ENCODE measurements around the gene SORCS1. TPM values are rescaled to one million over a fixed set of nuclear protein-coding genes. Genes with fewer than 3 reads are reported as not detected.

SORCS1 gene
- total and polyA plus RNA-seq, 2 of the 8 experiments (the other 6 are each of a cell fraction or from before 2014, with no cell fraction given): 4.1 to 4.6 TPM

DNA sequence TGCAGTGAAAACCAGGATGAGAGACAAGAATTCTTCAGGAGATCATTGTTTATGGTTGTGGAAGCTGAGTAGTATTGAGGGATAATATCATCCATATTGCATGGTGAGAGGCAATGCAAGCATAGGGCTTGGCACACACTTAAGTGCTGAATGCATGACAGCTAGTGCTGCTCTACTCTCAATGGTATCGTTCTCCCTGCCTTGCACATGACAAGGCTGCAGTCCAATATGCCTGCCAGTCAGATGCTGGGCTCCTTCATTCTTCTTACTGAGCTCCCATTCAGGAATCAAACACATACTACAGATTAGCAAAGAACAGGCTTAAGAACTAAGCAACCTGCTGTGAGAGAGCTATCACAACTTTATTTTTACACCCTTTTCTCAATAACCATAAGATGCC is 72.2 kb downstream of the SORCS1 start (continued):
- TF ChIP-seq POLR2AphosphoS5 (IDR thresholded peaks at IDR 0.05; ENCODE audit: low read depth, low read length): no peak
- TF ChIP-seq, protein P1, sequence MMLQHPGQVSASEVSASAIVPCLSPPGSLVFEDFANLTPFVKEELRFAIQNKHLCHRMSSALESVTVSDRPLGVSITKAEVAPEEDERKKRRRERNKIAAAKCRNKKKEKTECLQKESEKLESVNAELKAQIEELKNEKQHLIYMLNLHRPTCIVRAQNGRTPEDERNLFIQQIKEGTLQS (IDR thresholded peaks at IDR 0.05; ENCODE audit: insufficient read depth, low read depth, low read length): no peak
- TF ChIP-seq, protein P2, sequence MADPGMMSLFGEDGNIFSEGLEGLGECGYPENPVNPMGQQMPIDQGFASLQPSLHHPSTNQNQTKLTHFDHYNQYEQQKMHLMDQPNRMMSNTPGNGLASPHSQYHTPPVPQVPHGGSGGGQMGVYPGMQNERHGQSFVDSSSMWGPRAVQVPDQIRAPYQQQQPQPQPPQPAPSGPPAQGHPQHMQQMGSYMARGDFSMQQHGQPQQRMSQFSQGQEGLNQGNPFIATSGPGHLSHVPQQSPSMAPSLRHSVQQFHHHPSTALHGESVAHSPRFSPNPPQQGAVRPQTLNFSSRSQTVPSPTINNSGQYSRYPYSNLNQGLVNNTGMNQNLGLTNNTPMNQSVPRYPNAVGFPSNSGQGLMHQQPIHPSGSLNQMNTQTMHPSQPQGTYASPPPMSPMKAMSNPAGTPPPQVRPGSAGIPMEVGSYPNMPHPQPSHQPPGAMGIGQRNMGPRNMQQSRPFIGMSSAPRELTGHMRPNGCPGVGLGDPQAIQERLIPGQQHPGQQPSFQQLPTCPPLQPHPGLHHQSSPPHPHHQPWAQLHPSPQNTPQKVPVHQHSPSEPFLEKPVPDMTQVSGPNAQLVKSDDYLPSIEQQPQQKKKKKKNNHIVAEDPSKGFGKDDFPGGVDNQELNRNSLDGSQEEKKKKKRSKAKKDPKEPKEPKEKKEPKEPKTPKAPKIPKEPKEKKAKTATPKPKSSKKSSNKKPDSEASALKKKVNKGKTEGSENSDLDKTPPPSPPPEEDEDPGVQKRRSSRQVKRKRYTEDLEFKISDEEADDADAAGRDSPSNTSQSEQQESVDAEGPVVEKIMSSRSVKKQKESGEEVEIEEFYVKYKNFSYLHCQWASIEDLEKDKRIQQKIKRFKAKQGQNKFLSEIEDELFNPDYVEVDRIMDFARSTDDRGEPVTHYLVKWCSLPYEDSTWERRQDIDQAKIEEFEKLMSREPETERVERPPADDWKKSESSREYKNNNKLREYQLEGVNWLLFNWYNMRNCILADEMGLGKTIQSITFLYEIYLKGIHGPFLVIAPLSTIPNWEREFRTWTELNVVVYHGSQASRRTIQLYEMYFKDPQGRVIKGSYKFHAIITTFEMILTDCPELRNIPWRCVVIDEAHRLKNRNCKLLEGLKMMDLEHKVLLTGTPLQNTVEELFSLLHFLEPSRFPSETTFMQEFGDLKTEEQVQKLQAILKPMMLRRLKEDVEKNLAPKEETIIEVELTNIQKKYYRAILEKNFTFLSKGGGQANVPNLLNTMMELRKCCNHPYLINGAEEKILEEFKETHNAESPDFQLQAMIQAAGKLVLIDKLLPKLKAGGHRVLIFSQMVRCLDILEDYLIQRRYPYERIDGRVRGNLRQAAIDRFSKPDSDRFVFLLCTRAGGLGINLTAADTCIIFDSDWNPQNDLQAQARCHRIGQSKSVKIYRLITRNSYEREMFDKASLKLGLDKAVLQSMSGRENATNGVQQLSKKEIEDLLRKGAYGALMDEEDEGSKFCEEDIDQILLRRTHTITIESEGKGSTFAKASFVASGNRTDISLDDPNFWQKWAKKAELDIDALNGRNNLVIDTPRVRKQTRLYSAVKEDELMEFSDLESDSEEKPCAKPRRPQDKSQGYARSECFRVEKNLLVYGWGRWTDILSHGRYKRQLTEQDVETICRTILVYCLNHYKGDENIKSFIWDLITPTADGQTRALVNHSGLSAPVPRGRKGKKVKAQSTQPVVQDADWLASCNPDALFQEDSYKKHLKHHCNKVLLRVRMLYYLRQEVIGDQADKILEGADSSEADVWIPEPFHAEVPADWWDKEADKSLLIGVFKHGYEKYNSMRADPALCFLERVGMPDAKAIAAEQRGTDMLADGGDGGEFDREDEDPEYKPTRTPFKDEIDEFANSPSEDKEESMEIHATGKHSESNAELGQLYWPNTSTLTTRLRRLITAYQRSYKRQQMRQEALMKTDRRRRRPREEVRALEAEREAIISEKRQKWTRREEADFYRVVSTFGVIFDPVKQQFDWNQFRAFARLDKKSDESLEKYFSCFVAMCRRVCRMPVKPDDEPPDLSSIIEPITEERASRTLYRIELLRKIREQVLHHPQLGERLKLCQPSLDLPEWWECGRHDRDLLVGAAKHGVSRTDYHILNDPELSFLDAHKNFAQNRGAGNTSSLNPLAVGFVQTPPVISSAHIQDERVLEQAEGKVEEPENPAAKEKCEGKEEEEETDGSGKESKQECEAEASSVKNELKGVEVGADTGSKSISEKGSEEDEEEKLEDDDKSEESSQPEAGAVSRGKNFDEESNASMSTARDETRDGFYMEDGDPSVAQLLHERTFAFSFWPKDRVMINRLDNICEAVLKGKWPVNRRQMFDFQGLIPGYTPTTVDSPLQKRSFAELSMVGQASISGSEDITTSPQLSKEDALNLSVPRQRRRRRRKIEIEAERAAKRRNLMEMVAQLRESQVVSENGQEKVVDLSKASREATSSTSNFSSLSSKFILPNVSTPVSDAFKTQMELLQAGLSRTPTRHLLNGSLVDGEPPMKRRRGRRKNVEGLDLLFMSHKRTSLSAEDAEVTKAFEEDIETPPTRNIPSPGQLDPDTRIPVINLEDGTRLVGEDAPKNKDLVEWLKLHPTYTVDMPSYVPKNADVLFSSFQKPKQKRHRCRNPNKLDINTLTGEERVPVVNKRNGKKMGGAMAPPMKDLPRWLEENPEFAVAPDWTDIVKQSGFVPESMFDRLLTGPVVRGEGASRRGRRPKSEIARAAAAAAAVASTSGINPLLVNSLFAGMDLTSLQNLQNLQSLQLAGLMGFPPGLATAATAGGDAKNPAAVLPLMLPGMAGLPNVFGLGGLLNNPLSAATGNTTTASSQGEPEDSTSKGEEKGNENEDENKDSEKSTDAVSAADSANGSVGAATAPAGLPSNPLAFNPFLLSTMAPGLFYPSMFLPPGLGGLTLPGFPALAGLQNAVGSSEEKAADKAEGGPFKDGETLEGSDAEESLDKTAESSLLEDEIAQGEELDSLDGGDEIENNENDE (IDR thresholded peaks at IDR 0.05; ENCODE audit: insufficient replicate concordance, low read length): no peak
- TF ChIP-seq, protein P3, sequence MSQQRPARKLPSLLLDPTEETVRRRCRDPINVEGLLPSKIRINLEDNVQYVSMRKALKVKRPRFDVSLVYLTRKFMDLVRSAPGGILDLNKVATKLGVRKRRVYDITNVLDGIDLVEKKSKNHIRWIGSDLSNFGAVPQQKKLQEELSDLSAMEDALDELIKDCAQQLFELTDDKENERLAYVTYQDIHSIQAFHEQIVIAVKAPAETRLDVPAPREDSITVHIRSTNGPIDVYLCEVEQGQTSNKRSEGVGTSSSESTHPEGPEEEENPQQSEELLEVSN (IDR thresholded peaks at IDR 0.05): no peak
- no peak for TF ChIP-seq CTCF (IDR thresholded peaks at IDR 0.05; ENCODE audit: control extremely low read depth in 1 of 3, insufficient read depth in 1 of 3, low read depth in 1 of 3, low read length in 3 of 3)
- TF ChIP-seq CTBP2 (IDR thresholded peaks at IDR 0.05; ENCODE audit: borderline replicate concordance, insufficient read depth, insufficient read length, low read length): no peak
